Esophagus (tissue), 2 donors: Measurements from ENCODE around the gene EIF4G2. TPM values are rescaled to one million over a fixed set of nuclear protein-coding genes. Genes with fewer than 3 reads are reported as not detected.

Experiments
- H3K27ac ChIP-seq, 2 donors: one replicate each; pipeline ENCODE4 v1.5.1; 2013; ENCODE audit warnings: low read depth in 2 of 2, mild to moderate bottlenecking in 2 of 2, inconsistent platforms in 1 of 2, low read length in 1 of 2, moderate library complexity in 1 of 2
- H3K27me3 ChIP-seq, 2 donors: one replicate each; pipeline ENCODE4 v1.6.1; 2013; ENCODE audit warnings: low read length in 2 of 2, control low read depth in 1 of 2, mild to moderate bottlenecking in 1 of 2; ENCODE audit not compliant: insufficient read depth in 2 of 2, control insufficient read depth in 1 of 2
- H3K36me3 ChIP-seq, 2 donors: one replicate each; pipeline ENCODE4 v1.6.1; 2013; ENCODE audit warnings: low read length in 1 of 2; ENCODE audit not compliant: control insufficient read depth in 2 of 2, insufficient read depth in 2 of 2
- H3K4me1 ChIP-seq, 2 donors: one replicate each; pipeline ENCODE4 v1.6.1; 2013; ENCODE audit warnings: low read length in 1 of 2; ENCODE audit not compliant: control insufficient read depth in 2 of 2, insufficient read depth in 2 of 2
- H3K4me3 ChIP-seq, 2 donors: one replicate each; pipeline ENCODE4 v1.5.1; 2013; ENCODE audit warnings: low read length in 2 of 2, mild to moderate bottlenecking in 2 of 2, low read depth in 1 of 2, moderate library complexity in 1 of 2
- H3K9me3 ChIP-seq, 2 donors: one replicate each; pipeline ENCODE4 v1.6.1; 2013; ENCODE audit warnings: mild to moderate bottlenecking in 2 of 2, low read depth in 1 of 2, low read length in 1 of 2, moderate library complexity in 1 of 2; ENCODE audit not compliant: control insufficient read depth in 2 of 2, insufficient read depth in 1 of 2
- polyA plus RNA-seq, 2 donors: library from polyadenylated mRNA; stranded (reverse); fragments of 200-250 nt; gene quantifications; one replicate each; pipeline ENCODE4 v1.2.3, GENCODE V29; 2013
- donor health status: healthy with polysubstance abuse.
- donor health status: Bipolar disorder and iron deficiency.

Gene EIF4G2
- polyA plus RNA-seq, 2 donors = 256 to 324 TPM

- H3K27ac ChIP-seq = no peak overlapping the region
Measured at GRCh38 chr11:10747733-10748132, 61.0 kb downstream of the EIF4G2 start.

More at GRCh38 chr11:10747733-10748132, 61.0 kb downstream of the EIF4G2 start:
- Histone ChIP-seq H3K4me1 (no peaks in the 10 kb centered on the region), H3K9me3 (no peaks in the 10 kb centered on the region), H3K4me3 (no peak overlapping the region), H3K36me3 (no peaks in the 10 kb centered on the region), H3K27me3 (no peaks in the 10 kb centered on the region)

Other genes with a start within 250 kb of the EIF4G2 start
- gene LYVE1, start 240.3 kb downstream of the EIF4G2 start, polyA plus RNA-seq = 1 to 10 TPM; 4.1 to 6.2 TPM
- gene IRAG1, start 115.2 kb downstream of the EIF4G2 start, polyA plus RNA-seq = 1 to 10 TPM; 5.7 to 8.6 TPM
- 10 to 100 TPM; 11.1 to 15.9 TPM for gene CTR9, start 57.7 kb downstream of the EIF4G2 start, polyA plus RNA-seq
- gene ZBED5, start 49.1 kb upstream of the EIF4G2 start, polyA plus RNA-seq = 10 to 100 TPM; 16.1 to 30.4 TPM